Amniotic epithelial cell (primary cell): ENCODE results near the gene SUV39H1.
"Not testable (repeated sequence)": the region's sequence is repeated elsewhere in the genome, so short reads cannot be mapped to it uniquely, and the experiment has no call there.

Experiments
- DNase-seq: peaks from one replicate; pipeline ENCODE4 v3.0.0-alpha.2; 2010; ENCODE audit warnings: low read depth

Gene SUV39H1

GRCh38 chrX:48688531-48689150, 7.9 kb upstream of the SUV39H1 start:
- DNase-seq, result no peak

- DNase-seq, result no peak
These were observed 7.2 kb upstream of the SUV39H1 start for GRCh38 chrX:48689208-48689920.

- DNase-seq, result not testable (repeated sequence)
These were observed 4.8 kb upstream of the SUV39H1 start for GRCh38 chrX:48691746-48692145.

GRCh38 chrX:48694776-48695533, 1.6 kb upstream of the SUV39H1 start:
- no peak for DNase-seq

- DNase-seq, result no peak
These were observed 1.0 kb upstream of the SUV39H1 start for GRCh38 chrX:48695534-48695896.

- DNase-seq, result no peak
These were observed 621 bp upstream of the SUV39H1 start for GRCh38 chrX:48695925-48696300.

- DNase-seq, result no peak
These were observed 584 bp downstream of the SUV39H1 start for GRCh38 chrX:48696909-48697727.

- no peak for DNase-seq
These were observed 1.8 kb downstream of the SUV39H1 start for GRCh38 chrX:48698306-48698705.

GRCh38 chrX:48700246-48700645, 3.7 kb downstream of the SUV39H1 start:
- DNase-seq, result no peak

GRCh38 chrX:48700951-48701653, 4.6 kb downstream of the SUV39H1 start:
- DNase-seq, result peak; percentile 90

- DNase-seq, result no peak
These were observed 5.5 kb downstream of the SUV39H1 start for GRCh38 chrX:48702032-48702431.

- DNase-seq, result no peak
These were observed 6.2 kb downstream of the SUV39H1 start for GRCh38 chrX:48702716-48703115.

GRCh38 chrX:48703228-48703627, 6.7 kb downstream of the SUV39H1 start:
- DNase-seq, result no peak

GRCh38 chrX:48703642-48704481, 7.3 kb downstream of the SUV39H1 start:
- DNase-seq, result peak; percentile 4

GRCh38 chrX:48705871-48706270, 9.3 kb downstream of the SUV39H1 start:
- DNase-seq, result no peak

GRCh38 chrX:48709522-48710112, 13.1 kb downstream of the SUV39H1 start:
- DNase-seq, result no peak

GRCh38 chrX:48711162-48711928, 14.8 kb downstream of the SUV39H1 start:
- DNase-seq, result no peak

GRCh38 chrX:48711929-48712505, 15.5 kb downstream of the SUV39H1 start:
- no peak for DNase-seq

GRCh38 chrX:48713847-48714246, 17.3 kb downstream of the SUV39H1 start:
- DNase-seq, result no peak
